MCF 10A (cell line): ENCODE results near the gene C1QTNF8. TPM values are rescaled to one million over a fixed set of nuclear protein-coding genes. Genes with fewer than 3 reads are reported as not detected.

Experiments used
- BruUV-seq: library from RNA; stranded (reverse); fragments of 400-500 nt; replicated peaks from 2 replicates; lab custom pipeline; 2021; lab: Mats Ljungman, UMichigan
- CTCF ChIA-PET: fragments of 300-600 bp; sonication (Branson Sonifier 250); formaldehyde crosslinking; extraction: SDS; loops from one replicate; lab custom pipeline; 2021; ENCODE audit warnings: antibody characterized with exemption, inconsistent platforms; lab: Yijun Ruan, JAX
- POLR2A ChIA-PET: fragments of 300-600, 350-650 bp; sonication (Branson Sonifier 250); formaldehyde crosslinking; extraction: SDS; loops from one replicate; lab custom pipeline; 2020; ENCODE audit warnings: antibody characterized with exemption, inconsistent platforms; lab: Yijun Ruan, JAX
- DNase-seq: peaks from one replicate; pipeline ENCODE4 v3.0.0-alpha.2; 2018; ENCODE audit not compliant: unreplicated experiment
- H3K27ac Mint-ChIP-seq: one replicate; pipeline ENCODE4 v1.8.0; 2022; ENCODE audit warnings: mild to moderate bottlenecking, low read depth, mixed read lengths; ENCODE audit not compliant: unreplicated experiment
- H3K27me3 Mint-ChIP-seq: one replicate; pipeline ENCODE4 v1.8.0; 2022; ENCODE audit warnings: mixed read lengths; ENCODE audit not compliant: insufficient read depth, unreplicated experiment
- H3K36me3 Mint-ChIP-seq: one replicate; pipeline ENCODE4 v1.8.0; 2022; ENCODE audit warnings: mild to moderate bottlenecking, moderate library complexity, mixed read lengths; ENCODE audit not compliant: insufficient read depth, unreplicated experiment
- H3K4me1 Mint-ChIP-seq: one replicate; pipeline ENCODE4 v1.8.0; 2022; ENCODE audit warnings: mixed read lengths; ENCODE audit not compliant: insufficient read depth, unreplicated experiment
- H3K4me3 Mint-ChIP-seq: one replicate; pipeline ENCODE4 v1.8.0; 2022; ENCODE audit warnings: mild to moderate bottlenecking, moderate library complexity, mixed read lengths; ENCODE audit not compliant: unreplicated experiment
- H3K9me3 Mint-ChIP-seq: one replicate; pipeline ENCODE4 v1.8.0; 2022; ENCODE audit warnings: mixed read lengths; ENCODE audit not compliant: unreplicated experiment
- intact Hi-C: fragments of 100-400 bp; cut with micrococcal nuclease; formaldehyde crosslinking; loops from 2 replicates; pipeline ENCODE4 v1.14.1; 2022
- total RNA-seq: library from RNA; stranded (reverse); gene quantifications from 2 replicates; pipeline ENCODE4 v1.2.3, GENCODE V29; 2022
- TF ChIP-seq, protein P1 (sequence below): fragments of 200-600 bp; IDR thresholded peaks from one replicate; pipeline ENCODE4 v1.8.0; 2022; ENCODE audit warnings: antibody characterized with exemption, mild to moderate bottlenecking; ENCODE audit not compliant: unreplicated experiment

The C1QTNF8 gene
- total RNA-seq, 1 experiment from 2014 or later, result not detected

DNA sequence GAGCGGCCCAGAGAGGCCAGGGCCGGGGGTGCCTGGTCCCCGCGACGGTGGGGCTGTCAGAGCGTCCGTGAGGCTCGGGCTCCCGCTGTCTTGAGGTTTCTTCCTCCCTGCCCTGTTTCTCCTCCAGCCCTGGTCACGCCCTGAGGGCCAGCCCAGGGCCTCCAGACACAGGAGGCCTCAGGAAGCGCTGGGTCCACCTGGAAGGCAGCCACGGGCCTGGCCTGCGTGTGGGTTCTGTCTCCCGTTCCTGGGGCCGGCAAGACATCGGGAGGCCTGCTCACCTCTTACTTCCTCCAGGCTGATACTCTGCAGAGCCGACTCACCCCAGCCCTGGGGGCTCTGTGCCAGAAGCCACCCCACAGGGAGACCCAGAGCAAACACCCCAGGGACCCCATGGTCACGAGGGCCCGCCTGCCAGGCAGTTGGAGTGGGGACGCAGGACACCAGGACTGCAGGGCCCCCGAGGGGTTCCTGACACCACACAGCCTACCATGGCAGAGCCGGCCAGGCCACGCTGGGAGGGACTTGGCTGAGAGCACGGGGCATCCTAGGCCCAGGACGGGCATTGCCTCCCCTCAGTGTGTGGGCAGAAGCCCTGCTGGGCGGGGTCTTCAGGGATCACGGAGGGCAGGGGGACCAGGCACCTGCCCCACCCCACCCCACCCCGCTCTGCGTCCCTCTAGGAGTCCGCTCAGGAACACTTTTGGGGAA lies 37.9 kb upstream of the C1QTNF8 start:
- no peaks in the 10 kb centered on the region for H3K36me3 Mint-ChIP-seq
- intact Hi-C loops, result no loop called here
- H3K27me3 Mint-ChIP-seq, result peaks cover 7% of the 10 kb centered on the region
- ChIA-PET CTCF (no interaction called here), POLR2A (no interaction called here)
- H3K27ac Mint-ChIP-seq, result no peak overlapping the region
- H3K9me3 Mint-ChIP-seq, result no peaks in the 10 kb centered on the region
- H3K4me3 Mint-ChIP-seq, result no peak overlapping the region
- TF ChIP-seq, protein P1, sequence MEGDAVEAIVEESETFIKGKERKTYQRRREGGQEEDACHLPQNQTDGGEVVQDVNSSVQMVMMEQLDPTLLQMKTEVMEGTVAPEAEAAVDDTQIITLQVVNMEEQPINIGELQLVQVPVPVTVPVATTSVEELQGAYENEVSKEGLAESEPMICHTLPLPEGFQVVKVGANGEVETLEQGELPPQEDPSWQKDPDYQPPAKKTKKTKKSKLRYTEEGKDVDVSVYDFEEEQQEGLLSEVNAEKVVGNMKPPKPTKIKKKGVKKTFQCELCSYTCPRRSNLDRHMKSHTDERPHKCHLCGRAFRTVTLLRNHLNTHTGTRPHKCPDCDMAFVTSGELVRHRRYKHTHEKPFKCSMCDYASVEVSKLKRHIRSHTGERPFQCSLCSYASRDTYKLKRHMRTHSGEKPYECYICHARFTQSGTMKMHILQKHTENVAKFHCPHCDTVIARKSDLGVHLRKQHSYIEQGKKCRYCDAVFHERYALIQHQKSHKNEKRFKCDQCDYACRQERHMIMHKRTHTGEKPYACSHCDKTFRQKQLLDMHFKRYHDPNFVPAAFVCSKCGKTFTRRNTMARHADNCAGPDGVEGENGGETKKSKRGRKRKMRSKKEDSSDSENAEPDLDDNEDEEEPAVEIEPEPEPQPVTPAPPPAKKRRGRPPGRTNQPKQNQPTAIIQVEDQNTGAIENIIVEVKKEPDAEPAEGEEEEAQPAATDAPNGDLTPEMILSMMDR, result no peak
- H3K4me1 Mint-ChIP-seq, result no peaks in the 10 kb centered on the region
- BruUV-seq, result no TSS peak
- DNase-seq, result no peak

DNA sequence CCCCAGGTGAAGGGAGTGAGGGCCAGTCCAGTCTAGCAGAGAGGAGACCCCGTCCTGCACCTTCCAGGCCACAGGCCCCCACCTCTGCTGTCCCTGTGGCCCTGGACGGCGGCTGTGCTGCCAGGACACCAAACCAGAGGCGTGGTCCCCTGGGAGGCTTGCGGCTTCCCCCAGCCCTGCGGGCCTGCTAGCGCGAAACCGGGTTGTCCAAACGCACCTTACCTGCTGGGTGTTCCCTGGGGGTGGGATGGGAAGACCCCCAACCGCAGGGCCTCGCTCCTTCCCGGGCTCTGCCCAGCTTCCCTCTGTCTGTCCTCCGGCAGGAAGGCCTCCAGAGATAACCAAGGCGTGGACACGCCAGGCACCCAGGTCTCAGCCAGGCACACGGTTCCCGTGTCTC lies 37.2 kb upstream of the C1QTNF8 start:
- intact Hi-C loops, result no loop called here
- Mint-ChIP-seq H3K36me3 (no peaks in the 10 kb centered on the region), H3K27me3 (peaks cover under 1% of the 10 kb centered on the region), H3K9me3 (no peaks in the 10 kb centered on the region), H3K4me1 (no peaks in the 10 kb centered on the region), H3K4me3 (no peak overlapping the region), H3K27ac (no peak overlapping the region)
- BruUV-seq, result no TSS peak
- ChIA-PET CTCF (no interaction called here), POLR2A (no interaction called here)
- TF ChIP-seq, protein P1, result no peak
- DNase-seq, result no peak

DNA sequence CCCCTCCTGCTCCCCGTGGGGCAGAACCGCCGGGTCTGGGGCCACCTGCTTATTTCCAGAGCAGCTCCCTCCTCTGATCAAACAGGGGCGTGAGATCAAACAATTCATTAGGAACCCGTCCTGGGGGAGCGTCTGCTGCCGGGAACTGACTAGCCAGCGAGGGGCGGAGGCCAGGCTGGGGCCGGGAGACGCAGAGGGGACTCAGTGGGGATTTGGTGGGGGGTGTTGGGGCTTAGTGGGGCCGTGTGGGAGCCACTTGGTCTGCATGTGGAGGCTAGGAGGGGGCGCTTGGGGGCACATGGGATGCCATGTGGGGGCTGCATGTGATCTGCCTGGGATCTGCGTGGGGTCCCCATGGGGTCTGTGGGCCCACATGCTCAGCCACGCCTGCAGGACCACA lies 36.4 kb upstream of the C1QTNF8 start:
- POLR2A ChIA-PET, result no interaction called here
- intact Hi-C loops, result no loop called here
- CTCF ChIA-PET, result no interaction called here
- TF ChIP-seq, protein P1, result no peak
- Mint-ChIP-seq H3K27me3 (no peaks in the 10 kb centered on the region), H3K9me3 (no peaks in the 10 kb centered on the region), H3K36me3 (no peaks in the 10 kb centered on the region), H3K27ac (no peak overlapping the region), H3K4me3 (no peak overlapping the region), H3K4me1 (no peaks in the 10 kb centered on the region)
- BruUV-seq, result no TSS peak
- DNase-seq, result no peak

DNA sequence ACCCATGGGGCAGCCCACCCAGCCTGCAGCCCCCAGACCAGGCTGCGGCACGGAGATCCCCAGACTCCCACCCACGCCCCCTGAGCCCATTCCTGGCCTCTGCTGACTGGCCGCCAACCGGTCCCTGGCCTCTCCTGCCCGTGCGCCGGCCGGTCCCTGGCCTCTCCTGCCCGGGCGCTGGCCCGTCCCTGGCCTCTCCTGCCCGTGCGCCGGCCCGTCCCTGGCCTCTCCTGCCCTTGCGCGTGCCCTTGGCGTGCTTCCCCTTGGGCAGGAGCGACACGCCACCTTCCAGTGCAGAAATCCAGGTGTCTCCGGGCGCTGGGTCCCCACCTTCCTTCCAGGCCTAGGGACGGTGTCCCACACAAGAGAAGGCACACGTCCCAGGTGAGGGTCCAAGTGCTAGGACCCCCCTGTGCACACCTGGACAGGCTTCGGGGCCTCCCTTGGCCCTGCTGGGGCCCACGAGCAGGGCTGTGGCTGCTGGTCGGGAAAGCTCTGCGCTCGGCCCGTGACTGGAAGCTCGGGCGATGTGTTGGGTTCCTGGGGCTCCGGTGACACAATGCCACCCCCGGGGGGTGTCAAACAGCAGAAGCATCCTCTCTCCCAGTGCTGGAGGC lies 35.4 kb upstream of the C1QTNF8 start:
- Mint-ChIP-seq H3K9me3 (no peaks in the 10 kb centered on the region), H3K27ac (no peak overlapping the region), H3K36me3 (no peaks in the 10 kb centered on the region), H3K4me3 (no peak overlapping the region), H3K4me1 (no peaks in the 10 kb centered on the region), H3K27me3 (no peaks in the 10 kb centered on the region)
- ChIA-PET POLR2A (no interaction called here), CTCF (no interaction called here)
- TF ChIP-seq, protein P1, result no peak
- no TSS peak for BruUV-seq
- intact Hi-C loops, result no loop called here
- DNase-seq, result no peak
